ENCODE results near the gene USP32.

- TF ChIP-seq CTCF (conservative IDR thresholded peaks at IDR 0.05; ENCODE audit: low read length) (no peak), EZH2phosphoT487 (IDR thresholded peaks at IDR 0.05; ENCODE audit: borderline replicate concordance) (no peak)
These were observed 8.6 kb downstream of the USP32 start for GRCh38 chr17:60383379-60383778.

Measured in Loucy (cell line).